ENCODE measurements around the gene USP19.

USP19 gene

GRCh38 chr3:49122886-49123545, 2.4 kb upstream of the USP19 start:
- H3K9ac ChIP-seq (ENCODE audit: low read depth, low read length, poor library complexity): peak overlapping the region; percentile 15
- H3K27me3 ChIP-seq (ENCODE audit: control insufficient read depth in 3 of 3, insufficient read depth in 3 of 3, low read depth in 1 of 3, low read length in 3 of 3): no peaks in the 10 kb centered on the region
- H3K4me1 ChIP-seq (ENCODE audit: control insufficient read depth in 2 of 2, insufficient read depth in 1 of 2, low read depth in 1 of 2, low read length in 2 of 2): peaks cover 8 to 9% of the 10 kb centered on the region in 2 donors
- H3K4me3 ChIP-seq (ENCODE audit: low read length in 2 of 2): peak overlapping the region in 1 of 2 donors; percentile 11
- peaks cover 5% of the 10 kb centered on the region for H3K79me1 ChIP-seq (ENCODE audit: low read depth, low read length)
- no CpG with 5 or more reads among the region's 17 CpGs for WGBS, 2 donors (ENCODE audit: extremely low coverage in 2 of 2, insufficient read length in 2 of 2, insufficient replicate concordance in 1 of 2)
- H2BK5ac ChIP-seq (ENCODE audit: low read length): peak overlapping the region; percentile 18
- H3K9me3 ChIP-seq (replicated peaks in 1 of 2; ENCODE audit: control insufficient read depth in 2 of 2, insufficient read depth in 1 of 2, low read depth in 1 of 2, low read length in 2 of 2): peaks cover 0 to 3% of the 10 kb centered on the region in 2 donors
- DNase-seq (ENCODE audit: low spot score): no peak
- H2BK12ac ChIP-seq (ENCODE audit: low read length): no peak overlapping the region
- H4K91ac ChIP-seq (ENCODE audit: low read depth, low read length, poor library complexity): no peak overlapping the region
- no peak overlapping the region for H2AFZ ChIP-seq (ENCODE audit: low read length)
- no peak overlapping the region for H2AK5ac ChIP-seq (ENCODE audit: low read depth, low read length)
- H2BK15ac ChIP-seq (ENCODE audit: low read length): no peak overlapping the region
- no peak overlapping the region for H3K14ac ChIP-seq (ENCODE audit: low read length)
- no peak overlapping the region for H3K18ac ChIP-seq (ENCODE audit: low read length)
- no peak overlapping the region for H2BK120ac ChIP-seq (ENCODE audit: low read depth, low read length)
- peak overlapping the region; percentile 44 for H3K23ac ChIP-seq (ENCODE audit: low read depth, low read length, poor library complexity)
- H3K4ac ChIP-seq (ENCODE audit: low read length): no peak overlapping the region
- H3K4me2 ChIP-seq (ENCODE audit: insufficient read depth, low read length, poor library complexity, severe bottlenecking): no peak overlapping the region
- H3K27ac ChIP-seq (replicated peaks; ENCODE audit: low read length): no peak overlapping the region
- peaks cover 43 to 50% of the 10 kb centered on the region in 2 donors for H3K36me3 ChIP-seq (replicated peaks in 1 of 2; ENCODE audit: control insufficient read depth in 2 of 2, insufficient read depth in 2 of 2, low read length in 2 of 2)
- H4K8ac ChIP-seq (ENCODE audit: low read depth, low read length): no peak overlapping the region

GRCh38 chr3:49122451-49122850, 1.8 kb upstream of the USP19 start:
- Histone ChIP-seq H3K9ac (ENCODE audit: low read depth, low read length, poor library complexity) (no peak overlapping the region), H3K27me3 (ENCODE audit: control insufficient read depth in 3 of 3, insufficient read depth in 3 of 3, low read depth in 1 of 3, low read length in 3 of 3) (no peaks in the 10 kb centered on the region), H3K27ac (replicated peaks; ENCODE audit: low read length) (no peak overlapping the region), H3K4ac (ENCODE audit: low read length) (no peak overlapping the region), H2BK120ac (ENCODE audit: low read depth, low read length) (no peak overlapping the region), H2AFZ (ENCODE audit: low read length) (no peak overlapping the region), H3K9me3 (replicated peaks in 1 of 2; ENCODE audit: control insufficient read depth in 2 of 2, insufficient read depth in 1 of 2, low read depth in 1 of 2, low read length in 2 of 2) (peaks cover 0 to 3% of the 10 kb centered on the region in 2 donors), H2BK15ac (ENCODE audit: low read length) (no peak overlapping the region), H3K79me1 (ENCODE audit: low read depth, low read length) (peaks cover 5% of the 10 kb centered on the region), H2AK5ac (ENCODE audit: low read depth, low read length) (no peak overlapping the region), H3K4me3 (ENCODE audit: low read length in 2 of 2) (no peak overlapping the region), H3K18ac (ENCODE audit: low read length) (no peak overlapping the region), H3K4me1 (ENCODE audit: control insufficient read depth in 2 of 2, insufficient read depth in 1 of 2, low read depth in 1 of 2, low read length in 2 of 2) (peaks cover 8 to 9% of the 10 kb centered on the region in 2 donors), H3K23ac (ENCODE audit: low read depth, low read length, poor library complexity) (no peak overlapping the region), H3K14ac (ENCODE audit: low read length) (no peak overlapping the region), H3K36me3 (replicated peaks in 1 of 2; ENCODE audit: control insufficient read depth in 2 of 2, insufficient read depth in 2 of 2, low read length in 2 of 2) (peaks cover 48 to 55% of the 10 kb centered on the region in 2 donors), H3K4me2 (ENCODE audit: insufficient read depth, low read length, poor library complexity, severe bottlenecking) (no peak overlapping the region), H2BK5ac (ENCODE audit: low read length) (peak overlapping the region; percentile 18), H4K8ac (ENCODE audit: low read depth, low read length) (no peak overlapping the region), H4K91ac (ENCODE audit: low read depth, low read length, poor library complexity) (no peak overlapping the region), H2BK12ac (ENCODE audit: low read length) (no peak overlapping the region)
- DNase-seq (ENCODE audit: low spot score): no peak
- WGBS, 2 donors (ENCODE audit: extremely low coverage in 2 of 2, insufficient read length in 2 of 2, insufficient replicate concordance in 1 of 2): no CpG with 5 or more reads among the region's 7 CpGs

GRCh38 chr3:49122022-49122421, 1.4 kb upstream of the USP19 start:
- Histone ChIP-seq H2AFZ (ENCODE audit: low read length) (no peak overlapping the region), H3K79me1 (ENCODE audit: low read depth, low read length) (peaks cover 5% of the 10 kb centered on the region), H2AK5ac (ENCODE audit: low read depth, low read length) (peak overlapping the region; percentile 95), H3K4ac (ENCODE audit: low read length) (no peak overlapping the region), H2BK5ac (ENCODE audit: low read length) (no peak overlapping the region), H3K4me2 (ENCODE audit: insufficient read depth, low read length, poor library complexity, severe bottlenecking) (no peak overlapping the region), H3K4me3 (ENCODE audit: low read length in 2 of 2) (no peak overlapping the region), H3K14ac (ENCODE audit: low read length) (no peak overlapping the region), H2BK12ac (ENCODE audit: low read length) (no peak overlapping the region), H4K8ac (ENCODE audit: low read depth, low read length) (no peak overlapping the region), H3K9ac (ENCODE audit: low read depth, low read length, poor library complexity) (no peak overlapping the region), H3K27me3 (ENCODE audit: control insufficient read depth in 3 of 3, insufficient read depth in 3 of 3, low read depth in 1 of 3, low read length in 3 of 3) (no peaks in the 10 kb centered on the region), H3K4me1 (ENCODE audit: control insufficient read depth in 2 of 2, insufficient read depth in 1 of 2, low read depth in 1 of 2, low read length in 2 of 2) (peaks cover 8 to 9% of the 10 kb centered on the region in 2 donors), H3K36me3 (replicated peaks in 1 of 2; ENCODE audit: control insufficient read depth in 2 of 2, insufficient read depth in 2 of 2, low read length in 2 of 2) (peaks cover 53 to 59% of the 10 kb centered on the region in 2 donors), H2BK15ac (ENCODE audit: low read length) (no peak overlapping the region), H3K27ac (replicated peaks; ENCODE audit: low read length) (no peak overlapping the region), H3K23ac (ENCODE audit: low read depth, low read length, poor library complexity) (no peak overlapping the region), H2BK120ac (ENCODE audit: low read depth, low read length) (no peak overlapping the region), H3K9me3 (replicated peaks in 1 of 2; ENCODE audit: control insufficient read depth in 2 of 2, insufficient read depth in 1 of 2, low read depth in 1 of 2, low read length in 2 of 2) (peaks cover 0 to 3% of the 10 kb centered on the region in 2 donors), H3K18ac (ENCODE audit: low read length) (no peak overlapping the region), H4K91ac (ENCODE audit: low read depth, low read length, poor library complexity) (no peak overlapping the region)
- DNase-seq (ENCODE audit: low spot score): no peak
- no CpG with 5 or more reads among the region's 12 CpGs for WGBS, 2 donors (ENCODE audit: extremely low coverage in 2 of 2, insufficient read length in 2 of 2, insufficient replicate concordance in 1 of 2)

- H2BK120ac ChIP-seq (ENCODE audit: low read depth, low read length): no peak overlapping the region
- H4K91ac ChIP-seq (ENCODE audit: low read depth, low read length, poor library complexity): no peak overlapping the region
- H3K79me1 ChIP-seq (ENCODE audit: low read depth, low read length): peaks cover 5% of the 10 kb centered on the region
- peaks cover 59 to 67% of the 10 kb centered on the region in 2 donors for H3K36me3 ChIP-seq (replicated peaks in 1 of 2; ENCODE audit: control insufficient read depth in 2 of 2, insufficient read depth in 2 of 2, low read length in 2 of 2)
- H3K23ac ChIP-seq (ENCODE audit: low read depth, low read length, poor library complexity): no peak overlapping the region
- H3K4me1 ChIP-seq (ENCODE audit: control insufficient read depth in 2 of 2, insufficient read depth in 1 of 2, low read depth in 1 of 2, low read length in 2 of 2): peaks cover 8 to 9% of the 10 kb centered on the region in 2 donors
- peak overlapping the region; percentile 55 for H3K18ac ChIP-seq (ENCODE audit: low read length)
- no peak for DNase-seq (ENCODE audit: low spot score)
- H2BK12ac ChIP-seq (ENCODE audit: low read length): peak overlapping the region; percentile 48
- H3K4me2 ChIP-seq (ENCODE audit: insufficient read depth, low read length, poor library complexity, severe bottlenecking): peak overlapping the region; percentile 84
- peak overlapping the region; percentile 69 for H2BK5ac ChIP-seq (ENCODE audit: low read length)
- H3K9ac ChIP-seq (ENCODE audit: low read depth, low read length, poor library complexity): peak overlapping the region; percentile 65
- peak overlapping the region; percentile 61 to 97 for H3K4me3 ChIP-seq (ENCODE audit: low read length in 2 of 2)
- H2AFZ ChIP-seq (ENCODE audit: low read length): peak overlapping the region; percentile 88
- peak overlapping the region; percentile 94 for H3K27ac ChIP-seq (replicated peaks; ENCODE audit: low read length)
- no peaks in the 10 kb centered on the region for H3K27me3 ChIP-seq (ENCODE audit: control insufficient read depth in 3 of 3, insufficient read depth in 3 of 3, low read depth in 1 of 3, low read length in 3 of 3)
- whole genome bisulfite sequencing, 2 donors (ENCODE audit: extremely low coverage in 2 of 2, insufficient read length in 2 of 2, insufficient replicate concordance in 1 of 2): no CpG with 5 or more reads among the region's 17 CpGs
- H2AK5ac ChIP-seq (ENCODE audit: low read depth, low read length): peak overlapping the region; percentile 95
- no peak overlapping the region for H3K14ac ChIP-seq (ENCODE audit: low read length)
- H2BK15ac ChIP-seq (ENCODE audit: low read length): peak overlapping the region; percentile 18
- H3K4ac ChIP-seq (ENCODE audit: low read length): peak overlapping the region; percentile 4
- peak overlapping the region; percentile 83 for H4K8ac ChIP-seq (ENCODE audit: low read depth, low read length)
- H3K9me3 ChIP-seq (replicated peaks in 1 of 2; ENCODE audit: control insufficient read depth in 2 of 2, insufficient read depth in 1 of 2, low read depth in 1 of 2, low read length in 2 of 2): peaks cover 0 to 3% of the 10 kb centered on the region in 2 donors
Measured at GRCh38 chr3:49121132-49121736, 611 bp upstream of the USP19 start.
